Suprapubic skin (tissue), 3 donors: Measurements from ENCODE around the gene PPP2R5C.

Experiments
- POLR2AphosphoS5 ChIP-seq, 3 donors: sonication (generic); formaldehyde crosslinking; IDR thresholded peaks; one replicate each; pipeline ENCODE4 v1.6.1; 2017; ENCODE audit warnings: antibody characterized with exemption in 3 of 3
- TF ChIP-seq, protein P1 (sequence below), 2 donors: fragments of 200-600 bp in 1 of 2; fragments of 450-650 bp in 1 of 2; sonication (generic) in 1 of 2; IDR thresholded peaks; one replicate each; pipeline ENCODE4 v1.5.1; 2016 to 2019; ENCODE audit warnings: antibody characterized with exemption in 2 of 2, mild to moderate bottlenecking in 1 of 2, moderate library complexity in 1 of 2

DNA sequence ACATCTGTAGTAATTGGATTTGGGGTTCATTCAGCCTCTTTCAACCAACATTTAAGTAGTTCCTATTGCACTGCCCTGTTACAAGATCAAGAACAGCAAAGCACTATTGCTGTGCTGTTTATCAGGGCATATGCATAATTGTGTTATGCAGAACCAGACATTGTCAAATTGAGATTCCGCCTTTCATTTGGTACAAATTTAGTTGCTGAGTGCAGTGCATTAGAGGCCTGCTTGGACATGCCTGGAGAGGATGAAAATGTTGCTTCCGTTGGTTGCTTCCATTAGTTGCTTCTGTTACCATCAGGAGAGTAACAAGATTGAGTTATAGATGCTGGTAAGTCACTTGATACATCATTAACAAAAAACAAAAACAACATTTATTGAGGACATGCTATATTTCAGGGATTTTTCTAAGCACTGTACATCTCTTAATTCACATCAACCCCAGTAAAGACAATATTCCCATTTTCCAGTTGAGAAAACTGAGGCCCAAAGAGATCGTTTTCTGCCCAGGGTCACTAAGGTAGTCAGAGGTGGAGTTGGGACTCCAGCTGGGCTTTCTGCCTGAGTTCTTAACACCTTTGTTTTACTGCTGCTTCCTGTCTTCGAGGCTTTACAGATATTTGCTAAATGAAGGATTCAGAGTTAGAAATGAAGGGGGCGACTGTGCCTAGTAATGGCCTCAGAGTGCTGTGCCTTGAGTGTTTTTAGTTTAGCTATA, 79.3 kb downstream of the PPP2R5C start:
- TF ChIP-seq POLR2AphosphoS5 (IDR thresholded peaks at IDR 0.05): no peak
- TF ChIP-seq, protein P1, sequence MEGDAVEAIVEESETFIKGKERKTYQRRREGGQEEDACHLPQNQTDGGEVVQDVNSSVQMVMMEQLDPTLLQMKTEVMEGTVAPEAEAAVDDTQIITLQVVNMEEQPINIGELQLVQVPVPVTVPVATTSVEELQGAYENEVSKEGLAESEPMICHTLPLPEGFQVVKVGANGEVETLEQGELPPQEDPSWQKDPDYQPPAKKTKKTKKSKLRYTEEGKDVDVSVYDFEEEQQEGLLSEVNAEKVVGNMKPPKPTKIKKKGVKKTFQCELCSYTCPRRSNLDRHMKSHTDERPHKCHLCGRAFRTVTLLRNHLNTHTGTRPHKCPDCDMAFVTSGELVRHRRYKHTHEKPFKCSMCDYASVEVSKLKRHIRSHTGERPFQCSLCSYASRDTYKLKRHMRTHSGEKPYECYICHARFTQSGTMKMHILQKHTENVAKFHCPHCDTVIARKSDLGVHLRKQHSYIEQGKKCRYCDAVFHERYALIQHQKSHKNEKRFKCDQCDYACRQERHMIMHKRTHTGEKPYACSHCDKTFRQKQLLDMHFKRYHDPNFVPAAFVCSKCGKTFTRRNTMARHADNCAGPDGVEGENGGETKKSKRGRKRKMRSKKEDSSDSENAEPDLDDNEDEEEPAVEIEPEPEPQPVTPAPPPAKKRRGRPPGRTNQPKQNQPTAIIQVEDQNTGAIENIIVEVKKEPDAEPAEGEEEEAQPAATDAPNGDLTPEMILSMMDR (IDR thresholded peaks at IDR 0.05): no peak
